HCT116 (cell line): Measurements from ENCODE around the gene BRICD5. TPM values are rescaled to one million over a fixed set of nuclear protein-coding genes. Genes with fewer than 3 reads are reported as not detected.

ENCODE experiments used
- ATAC-seq: fragments of 200-7000 bp; cut with Tn5 transposase; 2 replicates; pipeline ENCODE4 v1.9.1; 2020; ENCODE audit warnings: mild to moderate bottlenecking, moderate library complexity
- BruUV-seq: library from RNA; stranded (reverse); fragments of 400-500 nt; replicated peaks from 2 replicates; lab custom pipeline; 2021; lab: Mats Ljungman, UMichigan
- CTCF ChIA-PET: fragments of 300-600 bp; sonication (Branson Sonifier 250); formaldehyde crosslinking; loops from one replicate; lab custom pipeline; 2021; ENCODE audit warnings: antibody characterized with exemption; lab: Charles Lee
- POLR2A ChIA-PET: fragments of 300-600, 350-600 bp; sonication (Branson Sonifier 250); formaldehyde crosslinking; loops from one replicate; lab custom pipeline; 2021; ENCODE audit warnings: antibody characterized with exemption; lab: Charles Lee
- RAD21 ChIA-PET, 2 experiments: fragments of 300-600 bp; sonication (Branson Sonifier 250); formaldehyde crosslinking; loops; one replicate each; lab custom pipeline; 2023; ENCODE audit warnings: low total read pairs in 2 of 2; ENCODE audit not compliant: uncharacterized antibody in 2 of 2, unreplicated experiment in 2 of 2, low non-redundant PET in 1 of 2; lab: Charles Lee
- DNase-seq: peaks from one replicate; pipeline ENCODE4 v3.0.0-alpha.2; 2010; ENCODE audit warnings: low read depth, low spot score
- H2AFZ ChIP-seq: fragments of 200-600 bp; shearing (Covaris generic), sonication (generic); 2 replicates; pipeline ENCODE4 v1.6.1; 2017; ENCODE audit warnings: low read depth, mixed run types, mixed read lengths, antibody characterized with exemption, low read length; ENCODE audit not compliant: poor library complexity, severe bottlenecking
- H3K27ac ChIP-seq: 2 replicates; pipeline ENCODE4 v1.5.1; 2012; ENCODE audit warnings: low read depth, low read length
- H3K27me3 ChIP-seq: fragments of 200-600 bp; sonication (generic); 2 replicates; pipeline ENCODE4 v1.6.1; 2016; ENCODE audit warnings: mixed run types, low read length, mixed read lengths; ENCODE audit not compliant: insufficient read depth
- H3K36me3 ChIP-seq, 2 experiments: fragments of 200-500 bp in 1 of 2; fragments of 200-600 bp in 1 of 2; sonication (Bioruptor generic) in 1 of 2; sonication (generic) in 1 of 2; 2 replicates each; pipeline versions ENCODE4 v1.5.1 to v1.6.1; 2014 to 2016; ENCODE audit warnings: low read length in 2 of 2, inconsistent platforms in 1 of 2, mixed read lengths in 1 of 2, mixed run types in 1 of 2; ENCODE audit not compliant: insufficient read depth in 2 of 2, control insufficient read depth in 1 of 2
- H3K4me1 ChIP-seq, 2 experiments: fragments of 200-600 bp in 1 of 2; sonication (generic) in 1 of 2; 2 replicates each; pipeline versions ENCODE4 v1.5.1 to v1.6.1; 2012 to 2017; ENCODE audit warnings: low read length in 2 of 2, inconsistent platforms in 1 of 2, mild to moderate bottlenecking in 1 of 2, mixed read lengths in 1 of 2, mixed run types in 1 of 2, moderate library complexity in 1 of 2; ENCODE audit not compliant: insufficient read depth in 2 of 2, control insufficient read depth in 1 of 2
- H3K4me2 ChIP-seq: fragments of 200-600 bp; sonication (generic); 2 replicates; pipeline ENCODE4 v1.6.1; 2017; ENCODE audit warnings: mixed run types, low read length, mixed read lengths
- H3K4me3 ChIP-seq, 2 experiments: fragments of 200-600 bp in 1 of 2; sonication (generic) in 1 of 2; replicated peaks in 1 of 2; 2 replicates each; pipeline ENCODE4 v1.5.1; 2011 to 2016; ENCODE audit warnings: low read length in 2 of 2, control low read depth in 1 of 2, low read depth in 1 of 2, mild to moderate bottlenecking in 1 of 2, mixed read lengths in 1 of 2, mixed run types in 1 of 2
- H3K79me2 ChIP-seq: fragments of 200-600 bp; sonication (generic); 2 replicates; pipeline ENCODE4 v1.6.1; 2017; ENCODE audit warnings: mild to moderate bottlenecking, mixed run types, low read length, moderate library complexity, mixed read lengths; ENCODE audit not compliant: insufficient read depth
- H3K9ac ChIP-seq: fragments of 200-600 bp; sonication (generic); 2 replicates; pipeline ENCODE4 v1.6.1; 2016; ENCODE audit warnings: low read length, mixed read lengths
- H3K9me2 ChIP-seq: fragments of 200-600 bp; sonication (generic), shearing (Covaris generic); 2 replicates; pipeline ENCODE4 v1.6.1; 2017; ENCODE audit warnings: mixed run types, mild to moderate bottlenecking, moderate library complexity; ENCODE audit not compliant: insufficient read depth
- H3K9me3 ChIP-seq, 2 experiments: fragments of 200-500 bp in 1 of 2; fragments of 200-600 bp in 1 of 2; sonication (Bioruptor generic) in 1 of 2; sonication (generic) in 1 of 2; 2 replicates each; pipeline ENCODE4 v1.6.1; 2014 to 2017; ENCODE audit warnings: low read length in 2 of 2, mixed read lengths in 2 of 2, inconsistent platforms in 1 of 2, low read depth in 1 of 2, mild to moderate bottlenecking in 1 of 2, mixed run types in 1 of 2, moderate library complexity in 1 of 2; ENCODE audit not compliant: control insufficient read depth in 1 of 2, insufficient read depth in 1 of 2
- H4K20me1 ChIP-seq: fragments of 200-600 bp; sonication (generic), shearing (Covaris generic); 2 replicates; pipeline ENCODE4 v1.6.1; 2017; ENCODE audit warnings: mixed run types, mild to moderate bottlenecking, moderate library complexity; ENCODE audit not compliant: insufficient read depth
- EZH2 ChIP-seq: fragments of 200-600 bp; sonication (generic); IDR thresholded peaks from 2 replicates; pipeline ENCODE4 v1.6.1; 2017; ENCODE audit warnings: antibody characterized with exemption, mixed run types
- POLR2AphosphoS5 ChIP-seq: IDR thresholded peaks from 2 replicates; pipeline ENCODE4 v1.6.1; 2011; ENCODE audit warnings: mild to moderate bottlenecking, low read depth, low read length, moderate library complexity
- TCF7L2 ChIP-seq: IDR thresholded peaks from 2 replicates; pipeline ENCODE4 v1.7.0; 2011; ENCODE audit warnings: borderline replicate concordance, inconsistent platforms; ENCODE audit not compliant: insufficient read depth, insufficient read length; ENCODE audit errors: extremely low read depth
- intact Hi-C: fragments of 100-400 bp; cut with micrococcal nuclease; formaldehyde crosslinking; loops from 2 replicates; pipeline ENCODE4 v1.10.0; 2022
- total RNA-seq: library from RNA; stranded (reverse); gene quantifications from one replicate; pipeline ENCODE4 v1.2.1, GENCODE V29; 2021; ENCODE audit not compliant: unreplicated experiment

BRICD5 gene
- total RNA-seq, 1 experiment from 2014 or later, result 9.8 TPM

- intact Hi-C loops, result no loop called here
- Histone ChIP-seq H3K9ac (no peak overlapping the region), H3K9me3 (no peaks in the 10 kb centered on the region), H3K36me3 (peaks cover 7 to 33% of the 10 kb centered on the region in 2 experiments; a peak in 3 of 4 replicates), H3K27me3 (no peaks in the 10 kb centered on the region), H3K9me2 (no peaks in the 10 kb centered on the region), H3K4me2 (no peak overlapping the region), H3K79me2 (peaks cover 68% of the 10 kb centered on the region), H3K4me3 (no peak overlapping the region), H2AFZ (no peak overlapping the region), H3K27ac (peak overlapping the region; percentile 13; the same call in 1 of the 2 replicates), H4K20me1 (no peaks in the 10 kb centered on the region), H3K4me1 (peaks cover 24 to 32% of the 10 kb centered on the region in 2 experiments)
- ChIA-PET CTCF (no interaction called here), POLR2A (no interaction called here), RAD21 (no interaction called here)
- no peak for TF ChIP-seq TCF7L2
- DNase-seq (no peak), ATAC-seq (no peak)
- no TSS peak for BruUV-seq
Observed at GRCh38 chr16:2165861-2166260, 44.8 kb downstream of the BRICD5 start.

DNA sequence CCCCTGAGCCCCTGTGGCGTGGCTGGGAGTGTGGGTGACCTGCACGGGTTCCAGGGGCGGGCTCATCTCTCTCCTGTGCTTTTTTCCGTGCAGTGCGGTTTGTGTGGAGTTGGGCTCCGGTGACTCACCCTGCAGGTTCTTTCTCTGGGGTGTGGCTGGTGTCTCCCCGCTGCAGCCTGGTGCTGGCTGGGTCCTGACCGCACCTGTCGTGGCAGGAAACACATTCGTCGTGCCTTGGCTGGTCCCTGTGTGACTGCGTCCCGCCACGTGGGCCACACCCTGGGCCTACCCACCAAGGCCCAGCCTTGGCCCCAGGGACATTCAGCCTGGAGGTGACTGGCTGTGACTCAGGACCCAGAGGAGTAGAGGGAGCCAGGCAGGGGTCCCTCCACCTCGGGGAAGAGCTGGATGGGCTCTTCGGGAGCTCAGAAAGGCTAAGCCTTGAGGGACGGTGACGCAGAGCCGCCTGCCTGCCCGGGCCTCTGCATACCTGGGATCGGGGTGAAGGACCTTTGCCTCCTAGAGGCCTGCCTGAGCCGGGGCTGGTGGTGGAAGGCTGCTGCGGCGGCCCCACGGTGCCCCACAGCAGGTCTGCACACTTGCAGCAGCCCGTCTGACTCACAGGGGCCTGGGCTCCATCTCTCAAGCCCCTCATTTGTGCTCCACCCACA is 47.3 kb downstream of the BRICD5 start:
- Histone ChIP-seq H3K9ac (peak overlapping the region; percentile 67), H3K36me3 (peaks cover 7 to 26% of the 10 kb centered on the region in 2 experiments; a peak in 3 of 4 replicates), H3K27ac (peak overlapping the region; percentile 90), H3K27me3 (no peaks in the 10 kb centered on the region), H3K9me3 (no peaks in the 10 kb centered on the region), H3K9me2 (no peaks in the 10 kb centered on the region), H3K4me2 (peak overlapping the region; percentile 84), H3K4me3 (peak overlapping the region; percentile 19 to 45), H4K20me1 (no peaks in the 10 kb centered on the region), H3K79me2 (peaks cover 93% of the 10 kb centered on the region), H2AFZ (no peak overlapping the region), H3K4me1 (peaks cover 36 to 55% of the 10 kb centered on the region in 2 experiments)
- POLR2A ChIA-PET, result interaction anchor here (1.0 kb wide), 1 partner anchor 8 kb away, joined by 4 read pairs; the partner anchor contains the start of gene TRAF7
- no peak for DNase-seq
- CTCF ChIA-PET, result no interaction called here
- TF ChIP-seq POLR2AphosphoS5, result peak; percentile 32
- no peak for TF ChIP-seq EZH2
- intact Hi-C loops, result no loop called here
- ATAC-seq, result peak; percentile 88
- RAD21 ChIA-PET, result no interaction called here
- BruUV-seq, result no TSS peak
